IMR-90 (cell line): ENCODE data around the gene NPLOC4. TPM values are rescaled to one million over a fixed set of nuclear protein-coding genes. Genes with fewer than 3 reads are reported as not detected.

ENCODE experiments used
- ATAC-seq: fragments of 200-7000 bp; cut with Tn5 transposase; 2 replicates; pipeline ENCODE4 v1.9.1; 2020; ENCODE audit warnings: low read depth, mild to moderate bottlenecking, moderate library complexity
- BruUV-seq: library from RNA; stranded (reverse); fragments of 400-500 nt; replicated peaks from 2 replicates; lab custom pipeline; 2021; lab: Mats Ljungman, UMichigan
- CTCF ChIA-PET: fragments of 300-600 bp; formaldehyde crosslinking; extraction: SDS; loops from one replicate; lab custom pipeline; 2021; ENCODE audit warnings: antibody characterized with exemption; lab: Yijun Ruan, JAX
- POLR2A ChIA-PET: fragments of 300-600 bp; sonication (Branson Sonifier 250); formaldehyde crosslinking; loops from one replicate; lab custom pipeline; 2022; ENCODE audit warnings: antibody characterized with exemption; ENCODE audit not compliant: unreplicated experiment; lab: Charles Lee
- DNase-seq: peaks from one replicate; pipeline ENCODE4 v3.0.0; 2013
- H2AFZ ChIP-seq: replicated peaks from 2 replicates; pipeline ENCODE3; 2013; ENCODE audit warnings: low read length, mild to moderate bottlenecking; ENCODE audit not compliant: poor library complexity
- H2AK5ac ChIP-seq: 2 replicates; pipeline ENCODE4 v1.6.1; 2013; ENCODE audit warnings: low read depth, low read length, inconsistent platforms
- H2AK9ac ChIP-seq: replicated peaks from 2 replicates; pipeline ENCODE3; 2013; ENCODE audit warnings: mild to moderate bottlenecking, low read depth, low read length, moderate library complexity; ENCODE audit not compliant: poor library complexity
- H2BK120ac ChIP-seq: 2 replicates; pipeline ENCODE4 v1.6.1; 2013; ENCODE audit warnings: low read depth, low read length, inconsistent platforms
- H2BK15ac ChIP-seq: 3 replicates; pipeline ENCODE4 v1.6.1; 2013; ENCODE audit warnings: low read depth, low read length, inconsistent platforms
- H2BK20ac ChIP-seq: 2 replicates; pipeline ENCODE4 v1.6.1; 2013; ENCODE audit warnings: low read depth, mild to moderate bottlenecking, inconsistent platforms, low read length, moderate library complexity
- H2BK5ac ChIP-seq: 2 replicates; pipeline ENCODE4 v1.6.1; 2013; ENCODE audit warnings: mild to moderate bottlenecking, low read depth, low read length, inconsistent platforms; ENCODE audit not compliant: poor library complexity, severe bottlenecking
- H3K14ac ChIP-seq: replicated peaks from 2 replicates; pipeline ENCODE4 v1.6.1; 2013; ENCODE audit warnings: low read depth, low read length, inconsistent platforms
- H3K18ac ChIP-seq: 2 replicates; pipeline ENCODE4 v1.6.1; 2013; ENCODE audit warnings: low read depth, low read length, control low read depth
- H3K23ac ChIP-seq: 2 replicates; pipeline ENCODE4 v1.6.1; 2013; ENCODE audit warnings: low read depth, low read length, inconsistent platforms
- H3K27ac ChIP-seq: 2 replicates; pipeline ENCODE4 v1.5.1; 2013; ENCODE audit warnings: mild to moderate bottlenecking, control low read depth, low read length; ENCODE audit not compliant: insufficient read depth
- H3K27me3 ChIP-seq: 2 replicates; pipeline ENCODE4 v1.6.1; 2013; ENCODE audit warnings: low read length; ENCODE audit not compliant: control insufficient read depth, insufficient read depth
- H3K36me3 ChIP-seq: 2 replicates; pipeline ENCODE4 v1.6.1; 2013; ENCODE audit warnings: low read length, mixed read lengths; ENCODE audit not compliant: control insufficient read depth, insufficient read depth
- H3K4ac ChIP-seq: 2 replicates; pipeline ENCODE4 v1.6.1; 2013; ENCODE audit warnings: low read depth, low read length, inconsistent platforms
- H3K4me1 ChIP-seq: 2 replicates; pipeline ENCODE4 v1.6.1; 2013; ENCODE audit warnings: low read length, mixed read lengths; ENCODE audit not compliant: control insufficient read depth, insufficient read depth
- H3K4me2 ChIP-seq: 2 replicates; pipeline ENCODE4 v1.6.1; 2013; ENCODE audit warnings: low read depth, mild to moderate bottlenecking, control low read depth, low read length, moderate library complexity
- H3K4me3 ChIP-seq: 2 replicates; pipeline ENCODE4 v1.5.1; 2013; ENCODE audit warnings: low read depth, mild to moderate bottlenecking, control low read depth, low read length, moderate library complexity; ENCODE audit not compliant: insufficient read depth
- H3K56ac ChIP-seq: 2 replicates; pipeline ENCODE4 v1.6.1; 2013; ENCODE audit warnings: low read length, inconsistent platforms; ENCODE audit not compliant: insufficient read depth; ENCODE audit errors: extremely low read depth
- H3K79me1 ChIP-seq, 2 experiments: 2 replicates each; pipeline ENCODE4 v1.6.1; 2013; ENCODE audit warnings: low read length in 2 of 2, inconsistent platforms in 1 of 2, low read depth in 1 of 2
- H3K9ac ChIP-seq: 2 replicates; pipeline ENCODE4 v1.6.1; 2013; ENCODE audit warnings: low read depth, low read length, control low read depth
- H3K9me1 ChIP-seq: 2 replicates; pipeline ENCODE4 v1.6.1; 2013; ENCODE audit warnings: low read length, inconsistent platforms; ENCODE audit not compliant: insufficient read depth
- H3K9me3 ChIP-seq: 2 replicates; pipeline ENCODE4 v1.6.1; 2013; ENCODE audit warnings: low read length; ENCODE audit not compliant: control insufficient read depth, insufficient read depth
- H4K20me1 ChIP-seq: 2 replicates; pipeline ENCODE4 v1.6.1; 2013; ENCODE audit warnings: low read length, inconsistent platforms; ENCODE audit not compliant: insufficient read depth
- H4K5ac ChIP-seq: 2 replicates; pipeline ENCODE4 v1.6.1; 2013; ENCODE audit warnings: mild to moderate bottlenecking, low read depth, low read length, control low read depth
- H4K8ac ChIP-seq, 2 experiments: 2 replicates each; pipeline ENCODE4 v1.6.1; 2013; ENCODE audit warnings: low read depth in 2 of 2, low read length in 2 of 2, control low read depth in 1 of 2, inconsistent platforms in 1 of 2
- H4K91ac ChIP-seq: 2 replicates; pipeline ENCODE4 v1.6.1; 2013; ENCODE audit warnings: low read depth, low read length, inconsistent platforms; ENCODE audit not compliant: insufficient read depth
- BHLHE40 ChIP-seq: fragments of 150-350 bp; IDR thresholded peaks from 2 replicates; pipeline ENCODE4 v1.6.1; 2016; ENCODE audit warnings: mild to moderate bottlenecking, low read depth, low read length
- CEBPB ChIP-seq: IDR thresholded peaks from 2 replicates; pipeline ENCODE4 v1.6.1; 2012; ENCODE audit warnings: low read depth, low read length, improper control_type of control experiment
- CHD1 ChIP-seq: IDR thresholded peaks from 2 replicates; pipeline ENCODE4 v1.6.1; 2012; ENCODE audit warnings: low read depth, low read length, improper control_type of control experiment
- ELK1 ChIP-seq: fragments of 150-350 bp; IDR thresholded peaks from 2 replicates; pipeline ENCODE4 v1.6.1; 2016; ENCODE audit warnings: low read depth, mild to moderate bottlenecking, low read length, moderate library complexity, borderline replicate concordance
- MAFK ChIP-seq: IDR thresholded peaks from 2 replicates; pipeline ENCODE4 v1.6.1; 2012; ENCODE audit warnings: low read depth, low read length, improper control_type of control experiment
- MAZ ChIP-seq: IDR thresholded peaks from 2 replicates; pipeline ENCODE4 v1.6.1; 2012; ENCODE audit warnings: low read depth, mild to moderate bottlenecking, low read length, improper control_type of control experiment, moderate library complexity, borderline replicate concordance
- MXI1 ChIP-seq: IDR thresholded peaks from 2 replicates; pipeline ENCODE4 v1.6.1; 2012; ENCODE audit warnings: low read depth, mild to moderate bottlenecking, low read length, moderate library complexity, borderline replicate concordance
- NFE2L2 ChIP-seq: fragments of 150-350 bp; IDR thresholded peaks from 2 replicates; pipeline ENCODE4 v1.6.1; 2016; ENCODE audit warnings: low read depth, mild to moderate bottlenecking, low read length
- POLR2A ChIP-seq: IDR thresholded peaks from 2 replicates; pipeline ENCODE4 v1.6.1; 2012; ENCODE audit warnings: mild to moderate bottlenecking, low read depth, low read length
- RAD21 ChIP-seq: IDR thresholded peaks from 2 replicates; pipeline ENCODE4 v1.6.1; 2012; ENCODE audit warnings: low read length, improper control_type of control experiment
- RCOR1 ChIP-seq: IDR thresholded peaks from 2 replicates; pipeline ENCODE4 v1.6.1; 2012; ENCODE audit warnings: mild to moderate bottlenecking, low read length, improper control_type of control experiment; ENCODE audit not compliant: insufficient replicate concordance
- RFX5 ChIP-seq: IDR thresholded peaks from 2 replicates; pipeline ENCODE4 v1.8.0; 2012; ENCODE audit warnings: low read depth, mild to moderate bottlenecking, low read length, moderate library complexity
- SMC3 ChIP-seq: fragments of 150-350 bp; IDR thresholded peaks from 2 replicates; pipeline ENCODE4 v1.6.1; 2016; ENCODE audit warnings: low read depth, mild to moderate bottlenecking, antibody characterized with exemption, low read length, moderate library complexity
- USF2 ChIP-seq: fragments of 150-350 bp; IDR thresholded peaks from 2 replicates; pipeline ENCODE4 v1.6.1; 2017; ENCODE audit warnings: mild to moderate bottlenecking, antibody characterized with exemption, low read length, low read depth
- WGBS, 2 experiments: methylation state at CpG; one replicate each; pipeline versions ENCODE4 v1.1.5 to v1.1.7; 2013; ENCODE audit warnings: missing lambda C conversion rate in 2 of 2; ENCODE audit not compliant: insufficient read length in 1 of 2; ENCODE audit errors: extremely low coverage in 2 of 2; 5-methylcytosine and 5-hydroxymethylcytosine counted together
- dilution Hi-C: fragments of 300-500 bp; cut with HindIII; formaldehyde crosslinking; loops from one replicate; pipeline ENCODE4 v1.14.3; 2018; ENCODE audit warnings: low sequenced_read_pairs; ENCODE audit not compliant: unreplicated experiment
- in situ Hi-C: fragments of 300-500 bp; cut with MboI; formaldehyde crosslinking; loops from 3 replicates; pipeline ENCODE4 v1.14.3; 2019; ENCODE audit warnings: low sequenced_read_pairs, inconsistent platforms, mixed read lengths
- intact Hi-C: fragments of 100-400 bp; cut with micrococcal nuclease; formaldehyde crosslinking; loops from 2 replicates; pipeline ENCODE4 v1.10.0; 2022
- polyA plus RNA-seq, 3 experiments: library from polyadenylated mRNA; depleted of rRNA; stranded (reverse); fragments of >200 nt; gene quantifications; 2 replicates each; pipeline ENCODE4 v1.2.3, GENCODE V29; 2012; ENCODE audit warnings: low replicate concordance in 1 of 3
- total RNA-seq: library from RNA; depleted of rRNA; stranded (reverse); fragments of >200 nt; gene quantifications from 2 replicates; pipeline ENCODE4 v1.2.3, GENCODE V29; 2012

The NPLOC4 gene
- total and polyA plus RNA-seq, 2 of the 4 experiments (the other 2 are of a cell fraction) = 70.4 to 78.3 TPM

DNA sequence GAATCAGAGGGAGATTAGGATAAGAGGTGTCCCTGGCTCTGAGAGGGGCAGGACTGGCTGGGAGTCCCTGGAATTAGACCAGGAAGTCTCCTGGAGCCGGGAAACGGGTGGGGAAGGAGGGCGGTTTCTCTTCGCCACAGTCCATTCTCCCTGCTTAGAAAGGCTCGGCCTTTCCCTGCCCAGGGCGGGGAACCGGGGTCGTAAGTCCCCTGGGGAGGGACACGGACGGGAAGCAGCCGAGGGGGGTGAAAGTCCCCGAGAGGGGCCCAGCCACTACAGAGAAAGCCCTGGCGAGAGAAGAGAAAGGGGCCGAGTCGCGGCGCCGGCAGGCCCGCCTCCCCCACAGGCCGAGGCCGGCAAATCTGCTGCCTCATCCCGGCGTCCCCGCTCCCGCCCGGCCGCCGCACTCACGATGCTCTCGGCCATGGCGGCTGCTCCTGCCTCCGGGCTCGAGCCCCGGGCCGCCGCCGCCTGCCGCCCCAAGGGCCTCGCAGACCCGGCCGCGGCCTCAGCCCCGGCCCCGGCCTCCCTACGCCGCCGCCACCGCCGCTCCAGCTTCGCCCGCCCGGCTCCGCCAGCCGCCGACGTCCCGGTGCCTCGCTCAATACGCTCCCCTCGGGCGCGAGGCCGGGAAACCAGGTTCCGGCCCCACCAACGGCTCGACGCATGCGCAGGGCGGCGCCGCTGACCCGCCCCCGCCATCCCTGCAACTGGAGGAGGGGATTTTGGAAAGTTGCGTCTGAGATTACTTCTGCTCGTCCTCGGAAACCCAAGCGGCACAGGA, at the start of gene NPLOC4, which contains the start of gene TSPAN10 (continued):
- peak; percentile 44; the same call in 1 of the 2 replicates for TF ChIP-seq NFE2L2
- TF ChIP-seq RCOR1 = no peak
- TF ChIP-seq BHLHE40 = no peak
- peak; percentile 40 for TF ChIP-seq SMC3
- peak; percentile 71; the same call in 1 of the 2 replicates for TF ChIP-seq MAZ

GRCh38 chr17:81686614-81687013, 49.7 kb upstream of the NPLOC4 start:
- H4K8ac ChIP-seq = no peak overlapping the region
- no peak overlapping the region for H2BK20ac ChIP-seq
- peaks cover 58% of the 10 kb centered on the region for H3K36me3 ChIP-seq
- whole genome bisulfite sequencing, 2 experiments = 94% methylated on average over 10 of the region's 20 CpGs; no CpG with 5 or more reads in 1 of the 2 experiments
- H4K91ac ChIP-seq = no peak overlapping the region
- peaks cover 6% of the 10 kb centered on the region; the same call in 1 of the 2 replicates for H3K9me1 ChIP-seq
- ATAC-seq (no peak), DNase-seq (no peak)
- H4K20me1 ChIP-seq = peaks cover 74% of the 10 kb centered on the region
- intact Hi-C loops = no loop called here
- no peak overlapping the region for H2BK5ac ChIP-seq
- peaks cover 18 to 66% of the 10 kb centered on the region in 2 experiments; a peak in 3 of 4 replicates for H3K79me1 ChIP-seq
- no peak overlapping the region for H2AK5ac ChIP-seq
- dilution Hi-C loops = no loop called here
- in situ Hi-C loops = no loop called here
- H3K18ac ChIP-seq = no peak overlapping the region
- no peak overlapping the region for H3K4me2 ChIP-seq
- no peak overlapping the region for H3K9ac ChIP-seq
- no peak overlapping the region for H2AFZ ChIP-seq
- no TSS peak for BruUV-seq
- H3K27ac ChIP-seq = no peak overlapping the region
- H3K4me3 ChIP-seq = no peak overlapping the region
- no peak overlapping the region for H3K23ac ChIP-seq
- POLR2A ChIA-PET = no interaction called here
- peaks cover 10% of the 10 kb centered on the region for H3K4me1 ChIP-seq
- no peaks in the 10 kb centered on the region for H3K27me3 ChIP-seq
- CTCF ChIA-PET = no interaction called here
- H3K56ac ChIP-seq = no peak overlapping the region
- no peak overlapping the region for H3K4ac ChIP-seq
- no peaks in the 10 kb centered on the region for H3K9me3 ChIP-seq
- no peak overlapping the region for H4K5ac ChIP-seq
- H2BK120ac ChIP-seq = no peak overlapping the region
- no peak overlapping the region for H2BK15ac ChIP-seq
- no peak overlapping the region for H3K14ac ChIP-seq
- peak overlapping the region; percentile 38 for H2AK9ac ChIP-seq
- no peak for TF ChIP-seq MAZ
- no peak for TF ChIP-seq RFX5
- TF ChIP-seq NFE2L2 = no peak
- TF ChIP-seq CHD1 = no peak
- no peak for TF ChIP-seq MAFK
- TF ChIP-seq CEBPB = no peak
- TF ChIP-seq ELK1 = no peak
- no peak for TF ChIP-seq MXI1
- no peak for TF ChIP-seq RAD21
- no peak for TF ChIP-seq USF2
- TF ChIP-seq POLR2A = no peak
